ENCODE data around the gene RALA.

- TF ChIP-seq POLR2A (IDR thresholded peaks at IDR 0.05) (no peak), CTCF (IDR thresholded peaks at IDR 0.05) (no peak)
Observed at GRCh38 chr7:39615350-39615975, 7.9 kb upstream of the RALA start.

All from Peyer's patch (tissue), 4 donors.